HFF-Myc (cell line): ENCODE measurements around the gene ABHD14A.

Experiments used
- DNase-seq: peaks from one replicate; pipeline ENCODE4 v3.0.0-alpha.2; 2011; ENCODE audit warnings: low read depth; ENCODE audit errors: extremely low read depth
- H3K4me3 ChIP-seq: replicated peaks from 2 replicates; pipeline ENCODE4 v1.5.1; 2011; ENCODE audit warnings: low read depth, mild to moderate bottlenecking, control low read depth, low read length
- CTCF ChIP-seq: IDR thresholded peaks from 2 replicates; pipeline ENCODE4 v1.5.1; 2012; ENCODE audit warnings: mild to moderate bottlenecking, low read depth, low read length, control low read depth; ENCODE audit errors: missing control alignments

ABHD14A gene

GRCh38 chr3:51945926-51946705 is 28.7 kb upstream of the ABHD14A start:
- TF ChIP-seq CTCF: no peak
- no peak for DNase-seq
- H3K4me3 ChIP-seq: no peak overlapping the region

GRCh38 chr3:51946796-51947195 is 28.1 kb upstream of the ABHD14A start:
- TF ChIP-seq CTCF: no peak
- no peak for DNase-seq
- H3K4me3 ChIP-seq: no peak overlapping the region

GRCh38 chr3:51947215-51947900 is 27.5 kb upstream of the ABHD14A start:
- DNase-seq: no peak
- no peak for TF ChIP-seq CTCF
- H3K4me3 ChIP-seq: no peak overlapping the region

GRCh38 chr3:51948016-51948580 is 26.8 kb upstream of the ABHD14A start:
- TF ChIP-seq CTCF: no peak
- DNase-seq: no peak
- no peak overlapping the region for H3K4me3 ChIP-seq

- no peak for TF ChIP-seq CTCF
- no peak for DNase-seq
- H3K4me3 ChIP-seq: no peak overlapping the region
These were observed 25.7 kb upstream of the ABHD14A start for GRCh38 chr3:51949121-51949520.

GRCh38 chr3:51950899-51951298 is 24.0 kb upstream of the ABHD14A start:
- H3K4me3 ChIP-seq: no peak overlapping the region
- no peak for DNase-seq
- no peak for TF ChIP-seq CTCF
